SJSA1 (cell line): Measurements from ENCODE around the gene EXOC5. TPM values are rescaled to one million over a fixed set of nuclear protein-coding genes. Genes with fewer than 3 reads are reported as not detected.

Experiments used
- DNase-seq, 2 experiments: peaks; one replicate each; pipeline ENCODE4 v3.0.0-alpha.2; 2015 to 2020; ENCODE audit warnings: low spot score in 2 of 2, low read depth in 1 of 2
- H3K27ac ChIP-seq: fragments of 250-450 bp; sonication (Bioruptor Pico); 2 replicates; pipeline ENCODE4 v1.5.1; 2020; ENCODE audit warnings: mild to moderate bottlenecking, moderate library complexity
- H3K27me3 ChIP-seq: fragments of 250-450 bp; sonication (Bioruptor Pico); replicated peaks from 2 replicates; pipeline ENCODE4 v1.5.1; 2020; ENCODE audit warnings: mild to moderate bottlenecking, moderate library complexity
- H3K36me3 ChIP-seq: fragments of 250-450 bp; sonication (Bioruptor Pico); 2 replicates; pipeline ENCODE4 v1.5.1; 2020; ENCODE audit warnings: mild to moderate bottlenecking
- H3K4me1 ChIP-seq: fragments of 250-450 bp; sonication (Bioruptor Pico); replicated peaks from 2 replicates; pipeline ENCODE4 v1.6.1; 2021; ENCODE audit warnings: mild to moderate bottlenecking
- H3K4me3 ChIP-seq: fragments of 250-450 bp; sonication (Bioruptor Pico); 2 replicates; pipeline ENCODE4 v1.5.1; 2020; ENCODE audit warnings: mild to moderate bottlenecking
- H3K9me3 ChIP-seq: fragments of 250-450 bp; sonication (Bioruptor Pico); replicated peaks from 2 replicates; pipeline ENCODE4 v1.5.1; 2020; ENCODE audit warnings: mild to moderate bottlenecking
- total RNA-seq: library from RNA; depleted of rRNA; stranded (reverse); fragments of >200 nt; shearing (Covaris generic); gene quantifications from 2 replicates; pipeline ENCODE4 v1.2.3, GENCODE V29; 2014; rRNA removed

EXOC5 gene
- 58.0 and 75.9 TPM in 2 replicates for total RNA-seq

- H3K27ac ChIP-seq: peak within 1 kb of the TSS; percentile 81
- no peaks in the 10 kb centered on the region; the same call in 1 of the 2 replicates for H3K4me1 ChIP-seq
- no peaks in the 10 kb centered on the region for H3K9me3 ChIP-seq
- DNase-seq: peak; percentile 91 to 92
- H3K36me3 ChIP-seq: peaks cover 9% of the 10 kb centered on the region; the same call in 1 of the 2 replicates
- H3K4me3 ChIP-seq: peak within 1 kb of the TSS; percentile 62
- no peaks in the 10 kb centered on the region for H3K27me3 ChIP-seq
These were observed at the start of gene EXOC5, which contains the start of gene AP5M1 for GRCh38 chr14:57268161-57269069. TSS of gene EXOC5 (minus strand) at chr14:57268905. CDS start at chr14:57268648, 257 bp downstream. TSS of gene AP5M1 (plus strand) at chr14:57268971. CDS start at chr14:57269315, 344 bp downstream.

- H3K4me3 ChIP-seq: no peak overlapping the region
- DNase-seq: peak; percentile 34 to 61
- no peaks in the 10 kb centered on the region for H3K4me1 ChIP-seq
- H3K27me3 ChIP-seq: peaks cover 4% of the 10 kb centered on the region; the same call in 1 of the 2 replicates
- H3K36me3 ChIP-seq: no peaks in the 10 kb centered on the region
- no peak overlapping the region for H3K27ac ChIP-seq
- H3K9me3 ChIP-seq: no peaks in the 10 kb centered on the region
These were observed 48.6 kb upstream of the EXOC5 start for GRCh38 chr14:57317248-57317833.

DNA sequence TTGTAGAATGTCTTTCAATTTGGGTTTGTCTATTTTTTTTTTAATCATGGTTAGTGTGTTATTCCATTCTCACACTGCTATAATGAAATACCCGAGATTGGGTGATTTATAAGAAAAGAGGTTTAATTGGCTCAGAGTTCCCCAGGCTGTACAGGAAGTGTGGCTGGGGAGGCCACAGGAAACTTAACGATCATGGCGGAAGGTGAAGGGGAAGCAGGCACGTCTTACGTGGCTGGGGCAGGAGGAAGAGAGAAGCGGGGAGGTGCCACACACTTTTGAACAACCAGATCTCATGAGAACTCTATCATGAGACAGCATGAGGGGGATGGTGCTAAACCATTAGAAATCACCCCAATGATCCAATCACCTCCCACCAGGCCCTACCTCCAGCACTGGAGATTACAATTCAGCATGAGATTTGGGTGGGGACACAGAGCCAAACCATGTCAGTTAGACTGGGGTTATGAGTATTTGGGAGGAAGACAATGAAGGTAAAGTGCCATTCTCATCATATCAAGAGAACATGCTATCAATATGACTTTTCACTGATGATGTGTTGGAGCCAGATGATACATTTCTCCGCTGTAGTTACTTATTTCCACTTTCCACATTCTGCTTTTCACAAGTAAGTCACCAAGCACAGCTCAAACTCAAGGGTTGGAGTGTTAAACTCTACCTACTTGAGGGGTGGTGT, 45.8 kb upstream of the EXOC5 start:
- no peaks in the 10 kb centered on the region for H3K4me1 ChIP-seq
- H3K4me3 ChIP-seq: no peak overlapping the region
- H3K27me3 ChIP-seq: no peaks in the 10 kb centered on the region; the same call in 1 of the 2 replicates
- no peak overlapping the region for H3K27ac ChIP-seq
- no peaks in the 10 kb centered on the region for H3K36me3 ChIP-seq
- H3K9me3 ChIP-seq: no peaks in the 10 kb centered on the region
- DNase-seq: no peak

- Histone ChIP-seq H3K9me3 (no peaks in the 10 kb centered on the region), H3K27me3 (peaks cover 12% of the 10 kb centered on the region; the same call in 1 of the 2 replicates), H3K4me1 (no peaks in the 10 kb centered on the region), H3K27ac (no peak overlapping the region), H3K4me3 (no peak overlapping the region), H3K36me3 (no peaks in the 10 kb centered on the region)
- DNase-seq: no peak
These were observed 34.2 kb upstream of the EXOC5 start for GRCh38 chr14:57302883-57303282.

GRCh38 chr14:57299511-57299910, 30.8 kb upstream of the EXOC5 start:
- H3K27ac ChIP-seq: no peak overlapping the region
- no peaks in the 10 kb centered on the region for H3K4me1 ChIP-seq
- H3K4me3 ChIP-seq: no peak overlapping the region
- no peaks in the 10 kb centered on the region; the same call in 1 of the 2 replicates for H3K9me3 ChIP-seq
- H3K36me3 ChIP-seq: no peaks in the 10 kb centered on the region
- 0 out of 2 replicates have a peak, but pooled peaks cover 7% of the 10 kb centered on the region for H3K27me3 ChIP-seq
- DNase-seq: no peak

- Histone ChIP-seq H3K4me3 (no peak overlapping the region), H3K4me1 (no peaks in the 10 kb centered on the region), H3K27ac (no peak overlapping the region), H3K36me3 (no peaks in the 10 kb centered on the region), H3K9me3 (no peaks in the 10 kb centered on the region; the same call in 1 of the 2 replicates), H3K27me3 (0 out of 2 replicates have a peak, but pooled peaks cover 7% of the 10 kb centered on the region)
- no peak for DNase-seq
These were observed 29.1 kb upstream of the EXOC5 start for GRCh38 chr14:57297852-57298251.

DNA sequence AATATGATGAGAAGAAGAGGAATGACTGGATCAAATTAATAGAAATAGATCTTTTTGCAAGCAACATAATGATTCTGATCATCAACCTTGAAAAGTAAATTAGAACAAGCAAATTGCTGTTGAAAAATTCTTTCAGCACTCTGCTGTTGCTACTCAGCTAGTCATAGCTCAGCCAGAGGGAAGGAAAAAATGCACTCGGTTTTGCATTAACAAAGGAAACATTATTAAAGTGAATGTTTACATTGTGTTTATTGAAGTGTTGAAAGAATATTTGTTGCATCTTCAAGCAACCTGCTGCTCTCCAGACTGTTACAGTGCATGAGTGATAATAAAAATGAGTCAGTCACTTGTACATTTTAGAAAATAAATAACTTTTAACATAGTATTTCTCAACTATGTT, 26.5 kb upstream of the EXOC5 start:
- H3K27me3 ChIP-seq: no peaks in the 10 kb centered on the region
- peaks cover 7% of the 10 kb centered on the region for H3K36me3 ChIP-seq
- no peak overlapping the region for H3K4me3 ChIP-seq
- no peak overlapping the region for H3K27ac ChIP-seq
- no peaks in the 10 kb centered on the region for H3K4me1 ChIP-seq
- DNase-seq: no peak
- H3K9me3 ChIP-seq: no peaks in the 10 kb centered on the region; the same call in 1 of the 2 replicates

DNA sequence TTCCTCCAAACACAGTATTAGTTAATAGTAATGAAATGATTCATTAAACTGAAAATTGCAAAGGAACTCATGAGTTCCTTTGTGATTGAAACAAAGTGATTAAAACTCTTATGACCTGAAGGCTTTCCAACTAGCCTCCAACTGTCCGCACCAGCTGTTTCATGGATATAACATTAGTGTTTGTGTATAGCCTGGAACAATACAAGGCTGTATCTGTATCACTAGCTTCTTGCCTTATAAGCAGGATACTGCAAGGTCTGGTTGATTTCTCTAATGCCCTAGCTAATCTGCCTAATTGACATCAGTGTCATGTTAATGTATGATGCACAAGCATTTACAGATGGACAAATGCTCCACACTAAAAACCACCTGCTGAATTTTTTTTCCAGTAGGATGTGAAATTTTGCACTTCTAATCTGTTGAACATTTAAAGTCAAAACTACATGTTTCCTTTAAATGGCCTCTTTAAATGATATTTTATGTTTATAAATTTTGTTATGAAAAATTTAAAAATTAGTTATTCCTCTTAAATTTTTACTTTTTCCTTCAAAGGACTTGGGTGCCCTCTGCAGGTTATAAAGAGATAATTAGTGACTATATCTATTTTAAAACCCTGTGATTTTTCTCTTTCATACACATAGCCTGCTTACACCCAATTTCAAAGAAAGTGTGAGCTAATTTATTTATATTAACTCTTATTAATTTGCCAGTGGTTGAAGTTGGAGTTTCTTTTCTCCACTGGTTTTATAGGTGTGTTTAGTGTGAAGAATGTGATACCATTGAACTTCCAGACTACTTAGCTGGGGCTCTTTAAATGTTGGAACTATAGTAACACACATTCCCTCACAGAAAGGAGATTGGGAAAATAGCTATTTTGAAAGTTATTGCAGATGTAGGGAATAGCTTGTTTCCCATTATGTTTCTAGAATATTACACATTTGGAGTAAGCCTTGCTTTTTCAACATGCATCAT, 25.4 kb upstream of the EXOC5 start:
- Histone ChIP-seq H3K27me3 (no peaks in the 10 kb centered on the region), H3K4me1 (no peaks in the 10 kb centered on the region), H3K36me3 (peaks cover 8% of the 10 kb centered on the region), H3K27ac (no peak overlapping the region), H3K4me3 (no peak overlapping the region), H3K9me3 (no peaks in the 10 kb centered on the region; the same call in 1 of the 2 replicates)
- DNase-seq: no peak

DNA sequence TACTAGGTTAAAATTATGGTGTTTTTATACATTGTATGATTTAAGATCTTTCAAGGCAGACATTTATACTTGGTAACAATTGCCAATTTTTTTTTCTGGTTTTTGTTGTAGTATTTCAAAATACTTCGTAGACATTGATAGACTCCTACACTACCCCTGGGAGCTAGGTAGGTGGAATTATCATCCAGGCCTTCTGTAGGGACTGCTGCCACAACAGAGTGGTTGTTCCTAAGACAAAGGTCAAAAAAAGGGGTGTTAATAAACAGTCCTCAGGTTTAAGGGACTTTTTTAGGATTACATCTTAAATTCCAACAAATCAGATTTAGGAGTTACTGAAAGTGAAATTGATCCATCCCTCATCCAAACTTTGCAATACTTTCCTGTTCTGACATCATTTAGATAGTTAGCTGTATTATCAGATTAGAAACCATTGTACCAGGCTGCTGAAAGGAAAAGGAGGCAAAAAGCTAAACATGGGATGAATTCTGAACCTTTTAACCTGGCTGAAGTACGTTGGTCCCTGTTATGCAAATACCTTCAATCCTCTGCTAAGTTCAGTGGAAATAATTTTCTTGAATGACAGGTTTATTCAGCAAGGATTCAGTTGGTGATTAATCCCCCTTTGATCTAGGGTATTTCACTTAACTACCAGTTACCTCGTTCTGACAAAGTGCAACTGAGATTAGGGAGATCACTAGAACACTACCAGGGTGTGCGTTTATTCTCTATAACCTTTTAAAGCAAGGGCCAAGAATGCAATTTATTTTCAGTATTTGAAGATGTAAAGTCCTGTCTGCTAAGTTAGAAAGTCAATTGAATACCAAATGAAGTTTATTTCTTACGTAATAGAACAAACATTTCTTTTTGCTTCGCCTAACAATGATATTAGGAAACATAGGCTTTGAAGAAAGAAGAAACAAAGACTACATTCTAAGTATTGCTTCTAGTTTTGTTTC, 23.3 kb upstream of the EXOC5 start:
- no peaks in the 10 kb centered on the region for H3K9me3 ChIP-seq
- no peak for DNase-seq
- H3K36me3 ChIP-seq: peaks cover 8% of the 10 kb centered on the region

DNA sequence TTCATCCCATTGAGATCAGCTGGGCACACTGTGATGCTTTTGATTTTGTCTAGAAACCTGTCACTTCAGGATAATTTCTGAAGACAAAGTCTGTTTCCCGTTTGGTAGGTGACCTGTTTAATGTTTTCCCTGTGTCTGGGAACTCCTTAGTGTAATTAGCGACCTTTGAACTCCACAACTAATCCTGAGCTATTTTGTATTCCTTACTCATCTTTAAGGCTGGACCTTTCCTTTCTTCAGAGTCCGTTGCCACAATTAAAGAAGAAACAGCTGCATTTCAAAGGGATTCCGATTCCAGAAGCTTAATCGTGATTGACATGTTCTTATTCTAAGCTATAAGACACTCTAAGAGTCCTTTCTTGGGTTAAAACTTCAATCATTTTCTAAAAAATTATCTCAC, 22.0 kb upstream of the EXOC5 start:
- no peaks in the 10 kb centered on the region for H3K4me1 ChIP-seq
- H3K9me3 ChIP-seq: no peaks in the 10 kb centered on the region
- H3K27ac ChIP-seq: no peak overlapping the region
- no peak overlapping the region for H3K4me3 ChIP-seq
- no peak for DNase-seq
- H3K27me3 ChIP-seq: no peaks in the 10 kb centered on the region
- H3K36me3 ChIP-seq: peaks cover 8% of the 10 kb centered on the region

More for the DNA sequence above, 23.3 kb upstream of the EXOC5 start:
- H3K27ac ChIP-seq: no peak overlapping the region
- H3K4me3 ChIP-seq: no peak overlapping the region
- H3K4me1 ChIP-seq: no peaks in the 10 kb centered on the region
- H3K27me3 ChIP-seq: no peaks in the 10 kb centered on the region

DNA sequence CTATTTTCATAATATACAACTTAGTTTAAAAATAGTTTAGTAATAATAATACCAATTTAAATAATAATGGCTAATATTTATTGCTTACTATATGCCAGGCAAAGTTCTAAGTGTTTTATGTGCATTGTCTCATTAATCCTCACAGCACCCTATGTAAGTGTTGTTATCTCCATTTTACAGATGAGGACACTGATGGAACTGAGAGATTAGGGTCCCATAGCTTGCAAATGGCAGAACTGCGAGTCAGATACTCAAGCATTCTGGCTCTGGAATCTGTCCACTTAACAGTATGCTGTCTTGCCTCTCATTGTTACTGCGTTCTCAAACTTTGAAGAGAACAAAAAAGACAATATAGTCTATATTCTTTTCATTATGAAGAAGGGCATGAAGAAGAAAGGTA, 19.0 kb upstream of the EXOC5 start:
- Histone ChIP-seq H3K4me1 (no peaks in the 10 kb centered on the region), H3K27me3 (no peaks in the 10 kb centered on the region), H3K36me3 (peaks cover 20% of the 10 kb centered on the region), H3K9me3 (no peaks in the 10 kb centered on the region), H3K27ac (no peak overlapping the region), H3K4me3 (no peak overlapping the region)
- DNase-seq: no peak

DNA sequence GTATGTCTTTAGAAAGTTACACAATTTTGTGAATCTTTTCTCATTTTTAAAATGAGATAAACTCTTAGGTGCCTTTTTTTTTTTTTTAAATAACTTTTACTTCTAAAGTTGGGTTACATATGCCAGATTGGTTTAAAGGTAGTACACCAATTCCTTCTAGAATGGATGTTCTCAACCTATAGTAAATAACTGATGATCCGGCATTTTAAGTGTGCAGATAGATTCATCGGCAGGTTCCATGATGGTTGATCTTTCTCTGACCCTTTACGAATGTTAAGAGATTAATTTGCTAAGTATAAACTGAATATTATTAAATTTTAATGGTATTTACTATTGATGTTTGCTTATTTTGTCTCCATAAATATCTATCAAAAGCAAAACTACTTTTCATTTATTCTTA, 8.4 kb upstream of the EXOC5 start:
- no peak overlapping the region for H3K27ac ChIP-seq
- DNase-seq: no peak
- no peaks in the 10 kb centered on the region for H3K4me1 ChIP-seq
- no peaks in the 10 kb centered on the region for H3K27me3 ChIP-seq
- no peaks in the 10 kb centered on the region for H3K9me3 ChIP-seq
- peaks cover 26% of the 10 kb centered on the region for H3K36me3 ChIP-seq
- no peak overlapping the region for H3K4me3 ChIP-seq
